CD4-positive, alpha-beta T cell treated with Interleukin-15 for 1 hour (primary cell): ENCODE data around the gene S100A7A.

Experiments
- DNase-seq: peaks from one replicate; pipeline ENCODE4 v3.0.0-alpha.2; 2020

The S100A7A gene

DNA sequence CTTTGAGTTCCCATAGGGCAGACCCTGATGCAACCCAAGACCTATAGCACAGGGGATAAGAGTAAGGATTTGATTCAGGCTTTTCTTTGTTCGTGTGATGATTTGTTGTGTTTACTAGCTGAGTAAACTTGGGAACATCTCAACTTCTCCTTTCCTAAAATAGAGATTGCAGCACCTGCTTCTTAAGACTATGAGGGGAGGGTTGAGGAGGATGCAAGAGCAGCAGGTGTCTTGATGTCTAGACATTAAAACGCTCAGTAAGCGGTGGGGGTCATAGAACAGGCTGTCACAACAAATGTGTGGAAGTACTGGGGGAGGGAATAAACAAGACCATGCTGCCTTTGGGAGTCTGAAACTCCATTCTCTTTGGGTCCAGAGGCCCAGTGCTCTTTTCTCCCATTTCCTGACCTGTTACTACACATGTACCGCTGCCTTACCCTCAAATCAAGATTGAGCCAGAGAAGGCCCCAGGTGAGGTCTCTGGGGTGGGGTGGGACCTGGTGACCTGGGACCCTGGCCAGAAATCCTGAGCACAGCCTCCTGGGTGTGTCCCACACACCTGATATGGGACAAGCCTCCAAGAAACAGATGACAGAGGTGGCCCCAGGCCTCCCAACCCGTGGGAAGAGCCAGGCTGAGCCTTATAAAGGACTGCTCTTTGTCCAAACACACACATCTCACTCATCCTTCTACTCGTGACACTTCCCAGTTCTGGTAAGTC, at the start of gene S100A7A:
TSS of gene S100A7A (plus strand) at position 671 of the 721 bp plus-strand sequence. CDS start 1,563 bp downstream, outside the sequence.
- DNase-seq: no peak

- no peak for DNase-seq
Observed at GRCh38 chr1:153367090-153367489, 49.2 kb upstream of the S100A7A start.

GRCh38 chr1:153368495-153368894, 47.8 kb upstream of the S100A7A start:
- no peak for DNase-seq

- no peak for DNase-seq
Observed at GRCh38 chr1:153370146-153370545, 46.2 kb upstream of the S100A7A start.

DNA sequence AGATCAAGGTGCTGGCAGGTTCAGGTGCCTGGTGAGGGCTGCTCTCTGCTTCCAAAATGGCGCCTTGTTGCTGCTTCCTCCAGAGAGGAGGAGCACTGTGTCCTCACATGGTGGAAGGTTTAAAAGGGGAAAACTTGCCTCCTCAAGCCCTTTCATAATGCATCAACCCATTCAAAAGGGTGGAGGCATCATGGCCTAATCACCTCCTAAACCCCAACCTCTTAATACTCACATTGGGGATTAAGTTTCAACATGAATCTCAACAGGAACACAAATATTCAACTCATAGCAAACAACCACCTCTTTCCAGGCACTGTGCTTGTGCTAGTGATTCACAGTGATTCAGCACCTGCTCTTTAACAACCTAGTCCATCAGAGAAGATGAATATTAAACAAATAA, 45.1 kb upstream of the S100A7A start:
- DNase-seq: no peak

- DNase-seq: no peak
Observed at GRCh38 chr1:153372571-153372970, 43.7 kb upstream of the S100A7A start.

GRCh38 chr1:153374071-153374470, 42.2 kb upstream of the S100A7A start:
- no peak for DNase-seq

- DNase-seq: no peak
Observed at GRCh38 chr1:153375511-153375910, 40.8 kb upstream of the S100A7A start, which contains the start of gene S100A12. S100A12 (minus strand) TSS chr1:153375621; CDS start chr1:153374592, 1,029 bp downstream.

DNA sequence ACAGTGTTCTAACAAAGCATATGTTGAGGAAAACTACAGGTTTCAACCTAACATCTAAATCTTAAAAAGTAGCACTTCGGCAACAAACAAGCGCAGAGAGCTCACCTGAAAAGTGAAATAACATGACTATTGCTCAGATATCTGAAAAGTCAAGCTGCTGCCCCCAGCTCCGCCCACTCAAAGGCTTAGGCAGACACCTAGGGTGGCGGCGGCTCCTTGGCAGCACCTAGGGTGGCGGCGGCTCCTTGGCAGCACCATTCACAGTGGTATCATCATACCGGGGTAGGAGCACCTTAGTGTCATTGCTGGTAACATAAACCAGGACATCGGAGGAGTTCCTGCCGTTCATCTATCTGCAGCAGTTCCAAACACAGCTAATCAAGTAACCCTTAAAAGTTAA, 36.7 kb upstream of the S100A7A start:
- no peak for DNase-seq

DNA sequence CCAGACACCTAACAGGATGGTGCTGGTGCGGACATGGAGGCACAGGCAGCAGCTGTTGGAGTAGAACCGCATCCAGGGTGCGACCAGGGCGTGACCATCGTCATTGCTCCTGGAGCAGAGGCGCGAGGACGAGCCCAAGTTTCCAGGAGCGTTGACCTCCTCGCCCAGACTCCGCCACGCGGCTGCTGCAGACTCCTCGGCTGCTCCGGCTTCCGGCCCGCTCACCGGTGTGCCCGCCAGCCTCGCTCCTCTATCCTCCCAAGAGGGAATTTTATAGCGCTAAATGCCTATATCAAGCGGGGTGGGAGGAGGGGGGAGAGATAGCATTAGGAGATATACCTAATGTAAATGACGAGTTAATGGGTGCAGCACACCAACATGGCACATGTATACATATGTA, 35.6 kb upstream of the S100A7A start:
- DNase-seq: no peak

GRCh38 chr1:153384958-153385580, 31.3 kb upstream of the S100A7A start:
- no peak for DNase-seq

- peak; percentile 48 for DNase-seq
Observed at GRCh38 chr1:153386500-153386901, 29.8 kb upstream of the S100A7A start.

- DNase-seq: no peak
Observed at GRCh38 chr1:153387001-153387400, 29.3 kb upstream of the S100A7A start.

DNA sequence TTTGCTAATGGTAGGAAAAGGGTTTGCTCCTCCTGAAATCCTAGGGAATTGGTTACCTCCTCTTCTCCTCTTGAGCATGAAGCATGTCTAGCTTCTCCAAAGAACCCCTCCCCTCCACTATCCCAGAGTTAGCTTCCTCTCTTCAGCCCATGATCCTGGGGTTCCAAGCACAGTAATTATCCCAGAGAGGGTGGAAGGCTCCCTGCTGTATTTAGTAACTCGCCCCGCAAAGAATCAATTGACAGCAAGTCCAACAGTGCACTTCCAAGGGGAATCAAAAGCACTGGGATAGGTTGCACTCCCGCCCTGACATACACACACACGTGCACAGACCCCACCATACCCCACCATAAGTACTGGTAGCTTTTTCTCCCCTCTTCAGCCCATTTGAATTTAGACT, 28.5 kb upstream of the S100A7A start:
- DNase-seq: no peak

DNA sequence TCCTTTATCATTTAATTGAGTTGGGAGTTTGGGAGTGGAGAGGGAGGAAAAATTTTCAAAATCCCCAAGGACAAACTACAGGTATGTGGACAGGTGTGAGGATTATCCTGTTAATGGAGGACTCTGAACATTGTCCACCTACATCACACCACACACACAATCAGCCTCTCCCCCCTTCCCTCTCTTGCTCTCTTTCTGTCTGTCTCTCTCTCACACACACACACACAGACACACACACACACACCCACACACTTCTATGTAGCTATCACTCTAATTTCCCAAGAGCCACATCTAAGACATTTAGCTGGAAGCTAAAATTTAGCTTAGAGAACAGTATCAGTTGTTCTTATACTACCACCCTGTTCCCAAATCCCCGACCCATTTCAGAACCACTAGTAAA, 26.9 kb upstream of the S100A7A start:
- no peak for DNase-seq

- no peak for DNase-seq
Observed at GRCh38 chr1:153389973-153390879, 26.1 kb upstream of the S100A7A start.

- DNase-seq: peak; percentile 51
Observed at GRCh38 chr1:153390938-153391710, 25.2 kb upstream of the S100A7A start, which contains the start of gene S100A8. S100A8 (minus strand) TSS chr1:153391073; CDS start chr1:153390535, 538 bp downstream.

- DNase-seq: no peak
Observed at GRCh38 chr1:153392258-153392657, 24.1 kb upstream of the S100A7A start.

GRCh38 chr1:153392822-153393221, 23.5 kb upstream of the S100A7A start:
- no peak for DNase-seq

DNA sequence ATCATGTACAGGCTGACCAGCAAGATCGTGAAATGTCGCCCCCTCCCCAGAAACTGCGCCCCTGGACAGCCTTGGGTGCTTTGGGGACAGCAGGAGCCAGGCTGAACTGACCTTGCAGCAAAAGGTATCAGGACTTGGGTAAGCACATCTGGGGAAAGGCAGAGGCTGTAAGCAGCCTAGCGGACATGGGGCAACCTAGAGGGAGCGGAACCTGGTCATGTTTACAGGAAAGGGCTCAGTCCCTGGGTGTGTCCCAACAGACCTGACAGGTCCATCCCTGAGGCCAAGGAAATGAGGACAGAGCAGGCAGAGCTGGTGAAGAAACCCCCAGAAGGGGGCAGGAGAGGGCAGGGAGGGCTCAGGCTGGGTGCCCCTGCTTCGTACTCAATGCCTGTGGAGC, 22.4 kb upstream of the S100A7A start:
- no peak for DNase-seq

GRCh38 chr1:153394391-153394790, 21.9 kb upstream of the S100A7A start:
- no peak for DNase-seq

DNA sequence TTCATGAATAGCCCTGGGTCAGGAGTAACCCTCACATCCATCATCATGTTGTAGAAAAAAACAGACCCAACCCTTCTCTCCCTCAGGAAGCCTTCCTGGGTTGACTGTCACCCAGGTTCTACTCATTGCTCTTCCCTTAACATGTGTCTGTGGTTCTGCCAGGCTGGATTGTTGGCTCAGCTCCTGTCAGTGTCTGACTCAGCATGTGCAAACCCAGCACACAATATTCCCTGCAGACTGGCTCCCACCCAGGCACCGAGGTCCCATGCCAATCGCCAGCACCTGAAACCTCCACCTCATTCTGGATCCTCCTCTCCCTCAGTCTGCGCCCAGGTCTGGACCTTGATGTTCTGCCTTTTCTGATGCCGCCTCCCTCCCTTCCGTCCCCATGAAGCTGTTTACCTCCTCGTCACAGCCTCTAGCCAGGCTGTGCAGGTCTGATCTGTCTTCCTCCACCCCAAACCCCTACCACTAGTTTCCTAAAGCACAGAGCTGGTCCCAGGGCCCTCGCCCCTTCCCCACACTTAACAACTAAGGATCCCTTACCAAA, 21.1 kb upstream of the S100A7A start:
- DNase-seq: no peak
